NB4 (cell line): ENCODE results near the gene GINS2.

Source experiments
- DNase-seq: peaks from one replicate; pipeline ENCODE4 v3.0.0; 2010; ENCODE audit warnings: low read depth
- H3K4me3 ChIP-seq: one replicate; pipeline ENCODE4 v1.5.1; 2011; ENCODE audit warnings: mild to moderate bottlenecking, low read depth, low read length, moderate library complexity
- MAX ChIP-seq: IDR thresholded peaks from 2 replicates; pipeline ENCODE4 v1.6.1; 2011; ENCODE audit warnings: low read depth, low read length
- MYC ChIP-seq: IDR thresholded peaks from 2 replicates; pipeline ENCODE4 v1.6.1; 2011; ENCODE audit warnings: low read depth, low read length
- POLR2A ChIP-seq: IDR thresholded peaks from 2 replicates; pipeline ENCODE4 v1.6.1; 2011; ENCODE audit warnings: mild to moderate bottlenecking; ENCODE audit not compliant: insufficient read length; ENCODE audit errors: extremely low read depth
- TF ChIP-seq, protein P1 (sequence below): IDR thresholded peaks from one replicate; pipeline ENCODE4 v1.5.1; 2012; ENCODE audit warnings: low read depth, low read length

The GINS2 gene

GRCh38 chr16:85724936-85725335 is 36.2 kb upstream of the GINS2 start:
- H3K4me3 ChIP-seq, result no peak overlapping the region
- TF ChIP-seq POLR2A, result no peak
- no peak for TF ChIP-seq MYC
- TF ChIP-seq MAX, result no peak
- TF ChIP-seq, protein P1, sequence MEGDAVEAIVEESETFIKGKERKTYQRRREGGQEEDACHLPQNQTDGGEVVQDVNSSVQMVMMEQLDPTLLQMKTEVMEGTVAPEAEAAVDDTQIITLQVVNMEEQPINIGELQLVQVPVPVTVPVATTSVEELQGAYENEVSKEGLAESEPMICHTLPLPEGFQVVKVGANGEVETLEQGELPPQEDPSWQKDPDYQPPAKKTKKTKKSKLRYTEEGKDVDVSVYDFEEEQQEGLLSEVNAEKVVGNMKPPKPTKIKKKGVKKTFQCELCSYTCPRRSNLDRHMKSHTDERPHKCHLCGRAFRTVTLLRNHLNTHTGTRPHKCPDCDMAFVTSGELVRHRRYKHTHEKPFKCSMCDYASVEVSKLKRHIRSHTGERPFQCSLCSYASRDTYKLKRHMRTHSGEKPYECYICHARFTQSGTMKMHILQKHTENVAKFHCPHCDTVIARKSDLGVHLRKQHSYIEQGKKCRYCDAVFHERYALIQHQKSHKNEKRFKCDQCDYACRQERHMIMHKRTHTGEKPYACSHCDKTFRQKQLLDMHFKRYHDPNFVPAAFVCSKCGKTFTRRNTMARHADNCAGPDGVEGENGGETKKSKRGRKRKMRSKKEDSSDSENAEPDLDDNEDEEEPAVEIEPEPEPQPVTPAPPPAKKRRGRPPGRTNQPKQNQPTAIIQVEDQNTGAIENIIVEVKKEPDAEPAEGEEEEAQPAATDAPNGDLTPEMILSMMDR, result no peak
- DNase-seq, result no peak

DNA sequence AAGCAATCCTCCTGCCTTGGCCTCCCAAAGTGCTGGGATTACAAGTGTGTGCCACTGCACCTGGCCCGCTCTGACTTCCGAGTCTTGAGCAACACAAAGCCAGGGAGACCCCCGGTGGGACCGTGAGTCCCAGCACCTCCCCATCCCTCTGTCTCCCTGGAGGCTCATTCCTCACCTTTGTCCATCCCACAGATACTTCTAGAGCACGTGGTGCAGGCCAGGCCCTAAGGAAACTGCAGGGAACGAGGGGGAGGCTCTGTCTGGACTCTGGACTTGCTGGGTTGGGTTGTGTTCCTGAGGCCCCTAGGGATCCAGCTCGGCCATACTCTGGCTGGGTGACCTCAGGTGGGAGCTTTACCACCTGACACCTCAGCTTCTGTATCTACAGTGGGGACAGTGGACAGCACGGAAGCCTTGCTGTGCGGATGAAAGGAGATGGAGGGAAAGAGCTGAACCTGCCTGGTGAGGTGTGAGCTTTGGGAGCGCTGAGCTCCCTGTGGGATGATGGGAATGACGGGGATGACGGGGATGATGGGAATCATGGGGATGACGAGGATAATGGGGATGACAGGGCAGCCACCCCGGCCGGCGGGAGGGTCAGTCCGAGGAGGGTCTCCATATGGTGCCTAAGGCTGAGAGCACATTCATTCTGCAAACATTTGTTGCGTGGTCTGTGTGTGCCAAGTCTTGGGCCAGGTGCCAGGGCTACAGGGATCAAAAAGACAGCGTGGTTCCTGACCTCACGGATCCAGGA is 35.5 kb upstream of the GINS2 start:
- H3K4me3 ChIP-seq, result no peak overlapping the region
- no peak for DNase-seq
- no peak for TF ChIP-seq MAX
- TF ChIP-seq MYC, result no peak
- TF ChIP-seq, protein P1, result no peak
- no peak for TF ChIP-seq POLR2A

- no peak for TF ChIP-seq MAX
- TF ChIP-seq MYC, result no peak
- TF ChIP-seq, protein P1, result no peak
- TF ChIP-seq POLR2A, result no peak
- no peak overlapping the region for H3K4me3 ChIP-seq
- no peak for DNase-seq
These were observed 33.6 kb upstream of the GINS2 start for GRCh38 chr16:85722128-85722893.

DNA sequence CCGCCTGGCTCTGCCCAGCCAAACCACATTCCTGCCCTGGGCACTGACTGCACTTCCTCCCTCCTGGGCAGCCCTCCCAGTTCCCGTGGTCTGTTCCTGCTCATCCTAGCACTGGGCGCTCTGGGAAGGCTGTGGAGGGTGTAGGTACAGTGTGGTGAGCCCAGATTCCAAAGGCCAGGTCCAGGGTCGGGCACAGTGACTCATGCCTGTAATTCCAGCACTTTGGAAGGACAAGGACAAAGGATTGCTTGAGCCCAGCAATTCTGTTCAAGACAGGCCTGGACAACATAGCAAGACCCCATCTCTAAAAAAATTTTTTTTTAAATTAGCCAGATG is 31.5 kb upstream of the GINS2 start:
- TF ChIP-seq MYC (no peak), POLR2A (no peak), MAX (no peak)
- TF ChIP-seq, protein P1, result no peak
- H3K4me3 ChIP-seq, result no peak overlapping the region
- no peak for DNase-seq

- DNase-seq, result no peak
- no peak overlapping the region for H3K4me3 ChIP-seq
- TF ChIP-seq, protein P1, result no peak
- TF ChIP-seq POLR2A, result no peak
- TF ChIP-seq MAX, result no peak
- TF ChIP-seq MYC, result no peak
These were observed 31.0 kb upstream of the GINS2 start for GRCh38 chr16:85719605-85720301.
